ENCODE results near the gene FOLH1.
"Not testable (repeated sequence)": the region's sequence is repeated elsewhere in the genome, so short reads cannot be mapped to it uniquely, and the experiment has no call there.

Gene FOLH1

DNA sequence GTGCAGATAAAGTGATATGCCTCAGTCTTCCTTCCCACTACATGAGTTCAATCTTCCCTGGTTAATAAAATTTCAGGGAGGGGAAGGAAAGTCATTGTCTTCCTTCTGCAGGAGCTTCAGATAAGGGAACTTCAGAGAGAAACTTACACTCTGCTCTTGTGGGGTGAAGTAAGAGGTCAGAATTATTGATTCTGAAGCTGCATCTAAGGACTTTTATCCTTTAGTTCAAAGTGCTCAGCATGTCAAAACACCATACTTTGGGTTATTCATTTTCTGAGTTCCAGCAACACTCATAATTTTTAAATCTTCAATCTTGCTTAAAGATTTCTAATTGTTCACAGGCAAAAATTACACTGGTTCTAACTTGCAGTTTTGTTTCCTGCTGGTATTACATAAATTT lies 33.0 kb downstream of the FOLH1 start:
- DNase-seq, result not testable (repeated sequence)

DNA sequence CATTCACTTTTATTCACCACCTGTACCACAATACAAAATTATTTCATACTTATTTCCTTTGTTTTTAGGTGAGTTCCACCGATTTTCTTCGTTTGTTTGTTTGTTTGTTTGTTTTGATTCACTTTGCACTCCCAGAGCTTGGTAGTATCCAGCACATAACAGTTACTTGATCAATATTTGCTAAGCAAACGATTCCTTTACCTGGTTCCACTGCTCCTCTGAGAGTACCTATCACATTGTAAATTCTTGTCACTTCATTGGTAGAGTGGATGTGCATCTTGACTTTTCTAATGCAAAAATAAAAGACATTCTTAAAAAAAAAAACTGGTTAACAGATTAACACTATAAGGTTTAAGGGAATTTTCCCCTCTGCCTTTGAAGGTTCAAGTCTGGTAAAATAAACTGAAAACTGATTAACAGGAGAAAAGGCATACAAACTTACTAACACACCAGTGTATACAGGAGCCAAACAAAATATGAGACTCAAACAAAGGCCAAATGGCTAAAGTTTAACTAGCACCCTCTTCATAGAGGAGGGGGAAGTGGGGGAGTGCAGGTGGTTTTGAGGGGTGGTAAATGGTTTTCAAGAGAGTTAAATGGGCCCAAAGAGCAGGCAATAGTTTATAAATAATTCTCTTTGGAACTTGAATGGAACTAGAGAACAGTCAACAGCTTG lies 33.6 kb downstream of the FOLH1 start:
- DNase-seq, result not testable (repeated sequence)

DNA sequence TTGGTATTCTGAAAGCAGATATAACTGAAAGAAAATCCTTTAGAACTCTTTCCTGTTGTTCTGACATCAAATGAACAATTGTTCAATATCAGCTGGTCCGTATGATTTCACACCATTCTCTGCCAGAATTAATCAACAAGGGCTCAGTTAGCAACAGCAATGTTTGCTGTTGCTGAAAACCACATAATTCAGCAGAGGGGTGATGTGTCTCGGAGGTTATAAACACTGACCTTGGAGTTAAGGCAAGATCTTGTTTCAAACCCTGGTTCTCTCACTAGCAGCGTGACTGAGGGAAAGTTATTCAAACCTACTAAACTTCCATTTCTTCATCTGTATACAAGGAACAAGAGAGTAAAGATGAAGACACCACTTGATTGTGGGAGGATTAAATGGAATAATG lies 36.8 kb downstream of the FOLH1 start:
- not testable (repeated sequence) for DNase-seq

DNA sequence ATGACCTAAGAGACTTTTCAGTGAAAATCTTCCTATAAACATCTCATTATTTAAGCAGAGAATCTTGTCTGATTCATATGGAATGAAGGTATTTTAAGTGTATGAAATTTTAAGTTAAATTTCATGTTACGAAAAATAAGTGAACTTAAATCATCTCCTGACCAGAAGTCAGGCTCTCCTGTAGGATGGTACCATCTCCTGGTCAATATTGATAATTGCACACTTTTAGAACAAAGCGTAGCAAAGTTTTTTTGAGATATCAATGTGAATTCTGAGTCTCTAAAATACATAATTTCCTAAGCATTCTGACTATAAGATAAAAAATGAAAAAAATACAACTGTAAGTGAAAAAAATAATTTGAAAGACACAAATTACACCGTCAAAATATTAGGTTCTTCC lies 38.8 kb downstream of the FOLH1 start:
- peak; percentile 6 for DNase-seq

DNA sequence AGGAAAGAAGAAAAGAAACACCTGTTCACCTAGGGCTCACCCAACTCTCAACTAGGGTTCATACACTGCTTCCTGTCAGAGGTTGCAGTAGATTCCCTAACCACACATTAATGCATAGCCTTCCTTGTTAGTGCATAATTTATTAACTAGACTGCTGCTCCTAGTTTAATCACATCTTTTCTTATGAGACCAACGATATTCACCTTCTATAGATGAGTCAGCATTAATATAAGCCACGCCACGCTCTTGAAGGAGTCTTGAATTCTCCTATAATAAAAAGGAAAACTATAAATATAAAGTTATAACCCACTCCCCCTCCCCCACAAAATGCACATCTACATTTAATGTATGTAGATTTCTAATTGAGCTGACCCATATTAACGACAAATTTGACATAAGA lies 39.4 kb downstream of the FOLH1 start:
- not testable (repeated sequence) for DNase-seq

DNA sequence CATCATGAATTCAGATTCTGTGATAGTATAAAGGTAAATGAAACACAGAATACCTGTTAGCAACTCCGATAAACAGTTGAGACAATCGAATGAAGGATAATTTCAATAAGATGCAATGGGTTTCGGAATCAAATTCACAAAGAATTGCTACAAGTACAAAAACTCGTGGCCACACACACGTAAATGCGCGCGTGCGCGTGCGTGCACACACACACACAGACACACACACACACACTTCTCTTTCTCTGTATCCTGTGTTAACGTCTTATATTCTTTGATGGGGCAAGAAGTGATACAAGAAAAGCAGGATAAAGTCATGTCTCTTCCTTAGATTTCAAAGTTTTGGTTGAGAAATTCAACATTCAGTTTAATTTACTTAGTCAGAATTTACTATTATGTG lies 57.2 kb downstream of the FOLH1 start:
- no peak for DNase-seq

DNA sequence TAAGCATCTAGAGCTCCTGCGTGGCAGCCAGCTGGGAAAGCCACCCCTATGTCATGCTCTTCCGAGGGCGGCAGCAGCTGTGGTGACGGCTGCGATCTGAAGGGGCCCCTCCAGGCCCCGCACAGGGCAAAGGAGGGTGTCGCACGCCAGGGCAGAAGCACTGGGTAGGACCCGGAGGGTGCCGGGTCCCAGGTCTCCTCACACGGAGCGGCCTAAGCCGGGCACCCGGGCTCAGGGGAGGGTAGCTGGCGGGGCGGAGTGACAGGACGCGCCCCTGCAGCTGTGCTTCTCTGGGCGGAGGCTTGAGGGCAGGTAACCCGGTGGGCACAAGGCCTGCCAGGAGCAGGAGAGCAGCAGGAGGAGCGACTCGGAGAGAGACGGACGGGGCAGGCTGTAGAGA lies 106.0 kb downstream of the FOLH1 start:
- not testable (repeated sequence) for DNase-seq

All from NCI-H526 treated with DMSO at 0.1 percent for 48 hours (cell line).